HG02943 (cell line): Measurements from ENCODE around the gene NES.

Experiments used
- ATAC-seq: cut with Tn5 transposase; IDR thresholded peaks from one replicate; pipeline ENCODE4 v1.9.1; 2021; ENCODE audit warnings: mild to moderate bottlenecking, low read depth, moderate library complexity; ENCODE audit not compliant: unreplicated experiment

Gene NES

GRCh38 chr1:156704166-156704711 is 27.0 kb upstream of the NES start:
- no peak for ATAC-seq

DNA sequence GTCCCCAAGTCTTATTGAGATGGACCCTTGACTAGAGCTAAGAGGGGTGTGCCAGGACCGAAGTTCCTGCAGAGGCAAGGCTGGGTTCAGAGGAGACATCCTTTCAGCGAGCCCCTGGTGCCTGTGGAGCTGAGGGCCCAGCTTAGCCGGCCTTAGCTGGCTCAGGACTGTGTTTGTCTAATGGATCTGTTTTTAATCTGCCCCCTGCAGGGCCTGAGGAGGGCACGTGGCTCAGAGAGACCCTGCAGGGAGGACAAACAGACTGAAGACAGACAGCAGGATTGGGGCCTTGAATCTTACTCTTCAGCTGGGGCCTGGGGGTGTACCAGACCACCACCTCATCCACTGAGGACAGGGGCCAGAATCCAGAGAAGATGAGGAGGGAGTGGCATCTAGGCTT is 26.5 kb upstream of the NES start:
- no peak for ATAC-seq

DNA sequence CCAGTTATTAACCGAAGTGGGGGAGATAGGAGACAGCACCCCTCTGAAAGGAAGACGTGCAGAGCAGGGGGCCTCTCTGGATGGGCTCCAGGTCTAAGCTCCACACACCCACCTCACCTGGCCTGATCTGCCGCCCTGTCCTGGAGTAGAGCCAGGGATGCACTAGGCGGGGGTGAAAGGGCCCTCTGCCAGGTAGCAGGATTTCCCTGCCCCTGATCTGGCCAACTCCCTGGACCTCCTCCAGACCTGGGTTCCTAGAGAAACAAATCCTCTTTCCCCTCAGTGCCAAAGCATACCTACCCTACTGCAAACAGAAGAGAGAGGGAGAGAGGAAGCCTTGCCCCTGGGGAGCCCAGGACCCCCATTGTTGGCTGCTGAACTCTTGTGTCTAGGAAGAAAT is 26.1 kb upstream of the NES start:
- no peak for ATAC-seq

GRCh38 chr1:156700736-156701531 is 23.7 kb upstream of the NES start:
- ATAC-seq = no peak

GRCh38 chr1:156698995-156699394 is 21.8 kb upstream of the NES start:
- ATAC-seq = no peak

- ATAC-seq = no peak
These were observed 20.3 kb upstream of the NES start for GRCh38 chr1:156697481-156697880.

DNA sequence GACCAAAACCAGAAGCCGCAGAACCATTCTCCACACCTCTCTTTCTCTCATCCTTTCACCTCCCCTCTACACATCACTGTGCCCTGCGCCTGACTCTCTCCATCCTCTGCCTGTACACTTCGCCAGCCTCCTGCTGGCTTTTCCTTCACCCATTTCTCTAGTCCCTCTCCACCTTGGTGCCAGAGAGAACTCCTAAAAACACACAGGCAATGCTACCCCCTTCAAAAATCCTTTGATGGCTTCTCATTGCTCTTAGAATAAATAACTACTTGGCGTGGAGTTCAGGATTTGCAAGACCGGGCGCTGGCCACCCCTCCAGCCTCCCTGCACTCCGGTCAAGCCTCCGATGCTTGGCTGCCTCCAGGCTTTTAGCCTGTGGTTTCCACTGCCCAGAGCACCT is 19.5 kb upstream of the NES start:
- no peak for ATAC-seq

- ATAC-seq = no peak
These were observed 17.4 kb upstream of the NES start for GRCh38 chr1:156694690-156694962.

- no peak for ATAC-seq
These were observed 16.9 kb upstream of the NES start for GRCh38 chr1:156693848-156694689.

- ATAC-seq = no peak
These were observed 16.0 kb upstream of the NES start for GRCh38 chr1:156692925-156693847.

DNA sequence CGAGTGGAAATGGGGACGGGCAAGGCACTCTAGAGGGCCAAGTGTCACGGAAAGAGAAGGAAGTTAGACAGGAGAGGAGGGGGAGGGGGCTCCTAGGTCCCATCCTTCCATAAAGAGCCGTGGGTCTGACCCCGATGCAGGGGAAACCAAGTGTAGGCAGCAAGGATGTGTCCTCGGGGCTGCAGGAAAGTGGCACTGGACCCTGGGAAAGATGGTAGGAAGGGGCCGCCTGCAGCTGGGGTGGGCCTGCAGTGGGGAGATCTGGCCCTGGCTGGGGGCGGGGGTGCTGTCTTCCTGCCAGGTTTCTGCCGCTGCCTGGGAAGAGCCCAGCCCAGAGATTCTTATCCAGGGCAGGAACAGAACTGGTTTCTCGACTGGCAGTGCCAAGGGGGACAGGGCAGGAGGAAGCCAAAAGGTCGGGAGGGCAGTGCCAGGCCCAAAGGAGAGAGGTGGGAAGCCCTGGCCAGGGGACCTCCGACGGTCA is 15.3 kb upstream of the NES start:
- ATAC-seq = no peak

GRCh38 chr1:156691665-156692440 is 14.6 kb upstream of the NES start:
- ATAC-seq = no peak

DNA sequence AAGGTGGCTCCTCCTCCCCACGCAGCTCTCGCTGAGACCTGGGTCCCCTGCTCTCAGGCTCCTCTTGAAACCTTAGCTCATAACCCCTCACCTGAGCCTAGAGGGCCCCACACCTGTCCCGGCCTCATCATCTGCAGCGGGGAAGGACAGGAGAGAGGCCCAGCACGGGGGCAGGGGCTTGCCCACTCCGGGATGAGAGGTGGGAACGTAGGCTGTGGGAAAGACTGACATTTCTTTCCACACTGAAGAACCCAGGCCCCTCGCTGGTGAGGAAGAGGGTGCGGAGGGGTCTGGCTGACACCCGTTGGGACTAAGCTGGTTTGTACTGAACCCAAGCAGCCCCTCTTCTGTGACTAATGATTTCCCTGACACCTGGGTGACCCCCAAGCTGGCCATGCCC is 14.0 kb upstream of the NES start:
- no peak for ATAC-seq

DNA sequence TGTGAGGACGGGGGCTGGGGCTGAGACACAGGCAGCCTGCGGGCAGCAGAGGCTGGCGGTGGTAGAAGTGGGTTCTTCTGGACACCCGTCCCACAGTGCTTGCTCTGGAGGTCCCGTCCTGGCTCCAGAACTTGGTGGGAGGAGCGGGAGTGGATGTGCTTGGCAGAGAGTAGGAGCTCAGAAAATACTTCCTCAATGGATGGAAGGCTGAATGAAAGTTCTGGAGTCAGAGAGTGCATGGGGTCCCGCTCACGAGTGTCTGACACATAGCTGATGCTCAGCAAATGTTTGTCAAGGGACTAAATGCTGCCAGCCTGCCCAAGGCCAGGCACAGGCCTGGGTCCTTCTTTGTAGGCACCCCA is 13.4 kb upstream of the NES start:
- no peak for ATAC-seq

DNA sequence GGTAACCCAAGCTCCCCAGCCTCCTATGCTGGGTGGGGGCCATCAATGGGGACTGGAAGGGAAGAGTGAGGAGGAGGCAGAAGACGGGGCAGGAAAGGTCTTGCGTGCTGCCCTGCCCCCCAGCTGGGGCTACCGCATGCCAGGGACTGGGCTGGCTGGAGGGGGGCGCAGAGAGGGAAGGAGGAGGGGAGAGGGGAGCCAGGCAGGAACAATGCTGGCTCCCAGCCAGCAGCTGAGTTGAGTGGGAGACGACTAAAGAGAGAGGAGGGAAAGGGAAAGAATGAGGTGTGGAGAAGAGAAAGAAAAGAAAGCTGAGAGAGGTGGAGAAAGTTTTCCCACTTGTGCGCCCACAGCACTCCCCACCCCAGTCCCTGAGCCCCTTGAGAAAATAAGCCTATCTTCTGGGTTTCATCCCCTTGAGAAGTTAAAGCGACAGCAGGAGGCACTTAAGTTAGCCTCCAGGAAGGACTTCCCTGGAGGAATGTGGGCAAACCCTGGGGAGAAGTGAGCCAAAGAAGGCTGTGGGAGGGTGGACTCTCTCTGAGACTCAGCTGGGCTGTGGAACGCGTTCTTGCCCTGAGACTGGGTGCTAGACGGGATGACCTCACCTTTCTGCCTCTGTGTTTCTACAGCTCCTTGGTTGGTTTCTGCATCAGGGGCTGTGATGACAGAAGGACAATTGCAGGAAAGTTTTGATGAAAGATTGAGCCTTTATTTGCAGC is 12.9 kb upstream of the NES start:
- no peak for ATAC-seq

DNA sequence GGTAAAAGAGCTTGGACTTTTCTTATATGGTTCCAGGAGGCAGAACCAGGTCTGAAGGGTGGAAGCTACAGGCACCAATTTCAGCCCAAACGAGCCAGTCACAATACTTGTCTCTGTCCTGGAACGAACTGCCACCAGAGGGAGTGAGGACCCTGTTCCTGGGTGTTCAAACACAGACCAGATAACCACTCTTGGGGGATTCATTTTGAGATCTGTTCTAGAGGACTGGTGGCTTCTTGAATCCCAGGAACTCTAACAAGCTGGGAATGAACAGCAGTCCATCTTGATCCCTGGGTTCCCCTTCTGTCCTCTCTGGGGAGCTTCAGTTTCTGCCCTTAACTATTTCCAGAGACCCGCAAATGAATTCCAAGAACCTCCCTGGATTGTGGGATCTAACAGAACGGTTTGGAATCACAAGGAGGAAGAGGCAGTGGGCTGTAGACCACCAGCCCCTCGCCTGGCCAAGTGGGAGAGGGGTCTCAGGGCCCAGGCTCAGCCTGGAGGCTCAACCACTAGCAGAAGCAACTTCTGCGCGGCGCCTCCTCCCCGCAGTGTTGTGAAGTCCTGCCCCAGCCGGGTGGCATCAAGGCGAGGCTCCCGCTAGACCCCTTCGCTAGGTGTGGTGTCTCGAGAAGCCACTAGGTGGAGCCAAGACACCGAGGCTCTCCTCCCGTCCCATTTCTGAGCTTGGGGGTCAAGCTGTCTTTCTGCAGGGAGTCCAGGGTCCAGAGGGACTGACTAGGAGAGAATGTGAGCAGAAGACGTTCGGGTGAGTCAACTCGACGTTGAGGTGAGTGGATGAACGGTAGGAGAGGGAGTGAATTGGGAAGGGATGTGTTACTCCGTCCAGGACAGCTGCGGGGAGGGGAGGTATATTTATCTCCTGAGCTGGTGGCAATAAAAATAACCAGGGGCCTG is 12.1 kb upstream of the NES start:
- ATAC-seq = no peak

- ATAC-seq = no peak
These were observed 7.1 kb upstream of the NES start for GRCh38 chr1:156684227-156684782.
